Keratinocyte (primary cell): Measurements from ENCODE around the gene SLC38A4. TPM values are rescaled to one million over a fixed set of nuclear protein-coding genes. Genes with fewer than 3 reads are reported as not detected.

Source experiments
- DNase-seq: peaks from one replicate; pipeline ENCODE4 v3.0.0-alpha.2; 2011; ENCODE audit warnings: low read depth, missing footprints, low spot score
- FAIRE-seq: peaks from 2 replicates; lab custom pipeline; 2011; peaks lifted over from hg19 to GRCh38; lab: Jason Lieb, UNC
- H2AFZ ChIP-seq: 2 replicates; pipeline ENCODE4 v1.6.0; 2012; ENCODE audit warnings: low read length, control low read depth, inconsistent platforms; ENCODE audit not compliant: control insufficient read depth
- H3K27ac ChIP-seq: 2 replicates; pipeline ENCODE4 v1.5.1; 2011; ENCODE audit warnings: low read length; ENCODE audit not compliant: control insufficient read depth, insufficient read depth
- H3K27me3 ChIP-seq: 3 replicates; pipeline ENCODE4 v1.6.0; 2011; ENCODE audit warnings: low read length; ENCODE audit not compliant: control insufficient read depth, insufficient read depth; ENCODE audit errors: extremely low read depth
- H3K36me3 ChIP-seq, 2 experiments: 2 replicates in 1 of 2; 3 replicates in 1 of 2; pipeline ENCODE4 v1.5.1; 2011; ENCODE audit warnings: low read length in 2 of 2, mild to moderate bottlenecking in 1 of 2; ENCODE audit not compliant: control insufficient read depth in 2 of 2, insufficient read depth in 2 of 2; ENCODE audit errors: extremely low read depth in 1 of 2
- H3K4me1 ChIP-seq: 3 replicates; pipeline ENCODE4 v1.5.1; 2011; ENCODE audit warnings: low read length; ENCODE audit not compliant: control insufficient read depth, insufficient read depth; ENCODE audit errors: extremely low read depth
- H3K4me2 ChIP-seq: 3 replicates; pipeline ENCODE4 v1.6.0; 2011; ENCODE audit warnings: low read depth, low read length; ENCODE audit not compliant: control insufficient read depth, insufficient read depth; ENCODE audit errors: extremely low read depth
- H3K4me3 ChIP-seq, 3 experiments: fragments of 200-600 bp in 1 of 3; sonication (generic) in 1 of 3; 2 replicates in 2 of 3; 3 replicates in 1 of 3; pipeline ENCODE4 v1.5.1; 2011 to 2016; ENCODE audit warnings: low read length in 3 of 3, mild to moderate bottlenecking in 3 of 3, control low read depth in 2 of 3, inconsistent platforms in 1 of 3, low read depth in 1 of 3, mixed read lengths in 1 of 3, mixed run types in 1 of 3, moderate library complexity in 1 of 3; ENCODE audit not compliant: control insufficient read depth in 2 of 3, insufficient read depth in 2 of 3; ENCODE audit errors: extremely low read depth in 1 of 3
- H3K79me2 ChIP-seq: 2 replicates; pipeline ENCODE4 v1.6.0; 2012; ENCODE audit warnings: low read length; ENCODE audit not compliant: control insufficient read depth, insufficient read depth
- H3K9ac ChIP-seq: 3 replicates; pipeline ENCODE4 v1.6.0; 2011; ENCODE audit warnings: low read length; ENCODE audit not compliant: control insufficient read depth, insufficient read depth; ENCODE audit errors: extremely low read depth
- H3K9me1 ChIP-seq: 3 replicates; pipeline ENCODE4 v1.6.0; 2011; ENCODE audit warnings: low read length; ENCODE audit not compliant: control insufficient read depth, insufficient read depth; ENCODE audit errors: extremely low read depth
- H3K9me3 ChIP-seq: 2 replicates; pipeline ENCODE4 v1.5.1; 2012; ENCODE audit warnings: low read depth, low read length; ENCODE audit not compliant: control insufficient read depth
- H4K20me1 ChIP-seq: 3 replicates; pipeline ENCODE4 v1.6.0; 2011; ENCODE audit warnings: low read length; ENCODE audit not compliant: control insufficient read depth, insufficient read depth; ENCODE audit errors: extremely low read depth
- EZH2 ChIP-seq: IDR thresholded peaks from one replicate; pipeline ENCODE4 v1.6.1; 2012; ENCODE audit warnings: inconsistent platforms, mild to moderate bottlenecking, low read length, moderate library complexity
- dilution Hi-C: fragments of 300-500 bp; cut with MboI; formaldehyde crosslinking; loops from one replicate; pipeline ENCODE4 v1.7.0; 2020; ENCODE audit warnings: low sequenced_read_pairs; ENCODE audit not compliant: extremely low pct_ligation_motif_present
- polyA plus RNA-seq, 5 experiments: library from polyadenylated mRNA; depleted of rRNA in 3 of 5; stranded (reverse) in 3 of 5; stranded (forward) in 1 of 5; unstranded in 1 of 5; fragments of >200 nt; gene quantifications; 1 replicate in 1 of 5; 2 replicates in 3 of 5; 3 replicates in 1 of 5; pipeline versions ENCODE4 v1.2.1 to v1.2.3, GENCODE V29; 2011 to 2012; ENCODE audit warnings: missing spikeins in 2 of 5, low read depth in 1 of 5, low replicate concordance in 1 of 5
- TF ChIP-seq, protein P1 (sequence below), 3 experiments: IDR thresholded peaks in 1 of 3; conservative IDR thresholded peaks in 1 of 3; optimal IDR thresholded peaks in 1 of 3; 2 replicates in 2 of 3; 3 replicates in 1 of 3; pipeline versions ENCODE3 to v1.5.1; 2011; ENCODE audit warnings: low read length in 3 of 3, mild to moderate bottlenecking in 3 of 3, moderate library complexity in 2 of 3, control low read depth in 1 of 3, inconsistent platforms in 1 of 3; ENCODE audit not compliant: insufficient read depth in 2 of 3; ENCODE audit errors: extremely low read depth in 1 of 3

Gene SLC38A4
- polyA plus RNA-seq, 1 donor (not counting 4 experiments of a cell fraction or from before 2014, with no cell fraction given) = 0.37 TPM

DNA sequence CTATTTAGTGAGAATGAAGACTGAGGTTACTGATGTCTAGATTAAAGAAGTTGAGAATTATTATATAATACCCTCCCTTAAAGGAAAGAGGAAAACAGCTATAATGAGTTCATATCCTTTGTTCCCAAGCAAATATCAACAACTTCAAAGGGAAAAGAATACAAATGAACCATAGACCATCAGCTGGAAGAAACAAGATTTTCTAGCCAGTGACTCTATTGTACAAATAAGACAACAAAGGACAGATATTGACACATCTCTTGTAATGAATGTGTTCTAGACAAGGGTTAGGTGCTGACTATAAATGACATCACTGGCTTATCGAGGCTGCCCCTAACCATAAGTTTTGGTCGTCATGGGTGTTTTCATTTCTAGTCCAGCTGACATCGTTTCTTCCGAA lies 48.2 kb downstream of the SLC38A4 start:
- dilution Hi-C loops = no loop called here
- no peaks in the 10 kb centered on the region for H3K9me1 ChIP-seq
- no peak for DNase-seq
- no peak for FAIRE-seq
- no peaks in the 10 kb centered on the region for H3K36me3 ChIP-seq
- H3K4me1 ChIP-seq = peaks cover 4% of the 10 kb centered on the region
- H3K4me3 ChIP-seq = no peak overlapping the region
- H3K27me3 ChIP-seq = no peaks in the 10 kb centered on the region
- no peaks in the 10 kb centered on the region for H3K9me3 ChIP-seq
- no peak overlapping the region for H3K9ac ChIP-seq
- no peak overlapping the region for H3K4me2 ChIP-seq
- no peak overlapping the region for H3K27ac ChIP-seq
- no peaks in the 10 kb centered on the region for H3K79me2 ChIP-seq
- no peaks in the 10 kb centered on the region for H4K20me1 ChIP-seq
- no peak overlapping the region for H2AFZ ChIP-seq
- TF ChIP-seq, protein P1, sequence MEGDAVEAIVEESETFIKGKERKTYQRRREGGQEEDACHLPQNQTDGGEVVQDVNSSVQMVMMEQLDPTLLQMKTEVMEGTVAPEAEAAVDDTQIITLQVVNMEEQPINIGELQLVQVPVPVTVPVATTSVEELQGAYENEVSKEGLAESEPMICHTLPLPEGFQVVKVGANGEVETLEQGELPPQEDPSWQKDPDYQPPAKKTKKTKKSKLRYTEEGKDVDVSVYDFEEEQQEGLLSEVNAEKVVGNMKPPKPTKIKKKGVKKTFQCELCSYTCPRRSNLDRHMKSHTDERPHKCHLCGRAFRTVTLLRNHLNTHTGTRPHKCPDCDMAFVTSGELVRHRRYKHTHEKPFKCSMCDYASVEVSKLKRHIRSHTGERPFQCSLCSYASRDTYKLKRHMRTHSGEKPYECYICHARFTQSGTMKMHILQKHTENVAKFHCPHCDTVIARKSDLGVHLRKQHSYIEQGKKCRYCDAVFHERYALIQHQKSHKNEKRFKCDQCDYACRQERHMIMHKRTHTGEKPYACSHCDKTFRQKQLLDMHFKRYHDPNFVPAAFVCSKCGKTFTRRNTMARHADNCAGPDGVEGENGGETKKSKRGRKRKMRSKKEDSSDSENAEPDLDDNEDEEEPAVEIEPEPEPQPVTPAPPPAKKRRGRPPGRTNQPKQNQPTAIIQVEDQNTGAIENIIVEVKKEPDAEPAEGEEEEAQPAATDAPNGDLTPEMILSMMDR (optimal IDR thresholded peaks at IDR 0.05 in 1 of 3, IDR thresholded peaks at IDR 0.05 in 1 of 3, conservative IDR thresholded peaks at IDR 0.05 in 1 of 3; ENCODE audit: extremely low read depth in 1 of 3, insufficient read depth in 2 of 3, low read length in 3 of 3) = no peak
- TF ChIP-seq EZH2 = no peak

DNA sequence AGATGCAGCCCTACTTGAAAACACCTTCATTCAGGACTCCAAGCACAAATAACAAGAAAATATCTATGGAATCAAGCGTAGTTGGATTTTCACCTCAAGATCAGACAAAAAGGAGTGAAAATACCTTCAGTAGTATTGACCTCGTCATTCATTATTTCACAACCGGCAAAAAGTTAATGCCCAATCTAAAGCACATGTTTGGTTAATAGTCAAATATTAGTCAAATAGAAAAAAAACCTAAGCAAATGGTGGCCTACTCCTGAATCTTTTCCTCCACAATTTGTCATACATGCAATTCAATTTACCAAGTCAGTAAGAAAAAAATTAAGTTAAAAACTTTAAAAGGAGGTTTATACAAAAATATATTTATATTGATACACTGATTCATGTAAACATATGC lies 50.0 kb downstream of the SLC38A4 start:
- Histone ChIP-seq H3K9ac (no peak overlapping the region), H3K27ac (no peak overlapping the region), H3K27me3 (no peaks in the 10 kb centered on the region), H3K36me3 (no peaks in the 10 kb centered on the region), H3K79me2 (no peaks in the 10 kb centered on the region), H3K9me3 (no peaks in the 10 kb centered on the region), H3K4me1 (peaks cover 4% of the 10 kb centered on the region), H3K4me2 (no peak overlapping the region), H3K9me1 (no peaks in the 10 kb centered on the region), H2AFZ (no peak overlapping the region), H4K20me1 (no peaks in the 10 kb centered on the region), H3K4me3 (no peak overlapping the region)
- no peak for TF ChIP-seq EZH2
- TF ChIP-seq, protein P1 (optimal IDR thresholded peaks at IDR 0.05 in 1 of 3, IDR thresholded peaks at IDR 0.05 in 1 of 3, conservative IDR thresholded peaks at IDR 0.05 in 1 of 3; ENCODE audit: extremely low read depth in 1 of 3, insufficient read depth in 2 of 3, low read length in 3 of 3) = no peak
- FAIRE-seq (no peak), DNase-seq (no peak)
- dilution Hi-C loops = no loop called here
